Stimulated activated CD4-positive, alpha-beta T cell treated with anti-CD3 and anti-CD28 coated beads, Interleukin-15, amount 100 ng/mL, for 48 hours (primary cell): ENCODE results near the gene SHTN1.

ENCODE experiments used
- DNase-seq, 2 donors: peaks; one replicate each; pipeline ENCODE4 v3.0.0-alpha.2; 2020; ENCODE audit warnings: low read depth in 2 of 2

The SHTN1 gene

DNA sequence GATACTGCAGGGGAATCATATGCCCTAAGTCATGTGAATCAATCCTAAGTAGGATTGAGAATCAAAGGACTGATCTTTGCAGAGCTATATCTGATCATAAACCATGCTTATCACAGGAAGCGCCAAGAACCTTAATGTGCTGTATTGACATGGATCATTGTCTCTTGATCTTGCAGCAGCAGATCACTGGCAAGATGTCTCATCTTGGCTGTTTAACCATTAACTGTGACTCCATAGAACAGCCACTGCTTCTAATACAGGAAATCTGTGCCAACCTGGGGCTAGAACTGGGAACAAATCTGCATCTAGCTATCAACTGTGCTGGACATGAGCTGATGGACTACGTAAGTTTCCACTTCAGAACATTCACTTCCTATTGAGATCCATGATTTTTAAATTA, 134.0 kb downstream of the SHTN1 start:
- no peak for DNase-seq

DNA sequence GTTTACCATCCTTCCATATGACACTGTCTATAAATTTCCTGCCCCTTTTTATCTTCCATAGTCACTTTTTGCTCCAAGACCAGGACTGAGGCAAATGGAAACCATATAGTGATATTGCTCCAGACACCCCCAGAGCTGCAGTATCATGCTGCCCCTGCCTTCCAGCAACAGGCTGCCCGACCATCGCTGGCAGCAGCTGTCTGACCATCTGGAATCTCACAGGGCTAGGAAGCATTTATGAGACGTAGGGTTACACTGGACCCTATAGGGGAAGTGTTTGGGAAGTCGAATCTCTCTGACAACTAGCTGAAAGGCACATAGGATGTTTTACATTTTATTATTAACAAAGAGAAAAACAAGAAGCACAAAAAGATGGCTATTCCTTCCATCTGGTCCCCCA, 136.3 kb downstream of the SHTN1 start:
- no peak for DNase-seq

DNA sequence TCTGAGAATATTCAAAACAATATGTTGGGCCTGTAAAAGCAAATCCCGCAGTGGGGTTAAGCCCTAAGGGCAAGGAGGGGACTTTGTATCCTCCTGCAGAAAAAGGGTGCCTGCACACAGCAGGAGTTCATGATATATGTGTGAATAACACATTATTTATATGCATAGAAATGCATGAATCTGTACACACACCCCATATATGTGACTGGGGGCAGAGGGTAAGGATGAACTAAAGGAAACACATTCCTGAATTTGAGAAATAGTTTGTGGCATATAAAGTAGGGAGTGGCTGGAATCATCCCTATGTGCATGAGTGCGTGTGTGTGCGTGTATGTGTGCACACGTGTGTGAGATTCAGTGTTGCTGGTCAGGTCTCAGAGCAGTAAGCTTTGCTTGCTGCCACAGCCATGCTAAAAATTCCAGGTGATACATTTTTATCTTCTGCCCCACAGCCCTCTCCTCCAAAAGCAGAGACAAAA, 136.8 kb downstream of the SHTN1 start:
- no peak for DNase-seq

DNA sequence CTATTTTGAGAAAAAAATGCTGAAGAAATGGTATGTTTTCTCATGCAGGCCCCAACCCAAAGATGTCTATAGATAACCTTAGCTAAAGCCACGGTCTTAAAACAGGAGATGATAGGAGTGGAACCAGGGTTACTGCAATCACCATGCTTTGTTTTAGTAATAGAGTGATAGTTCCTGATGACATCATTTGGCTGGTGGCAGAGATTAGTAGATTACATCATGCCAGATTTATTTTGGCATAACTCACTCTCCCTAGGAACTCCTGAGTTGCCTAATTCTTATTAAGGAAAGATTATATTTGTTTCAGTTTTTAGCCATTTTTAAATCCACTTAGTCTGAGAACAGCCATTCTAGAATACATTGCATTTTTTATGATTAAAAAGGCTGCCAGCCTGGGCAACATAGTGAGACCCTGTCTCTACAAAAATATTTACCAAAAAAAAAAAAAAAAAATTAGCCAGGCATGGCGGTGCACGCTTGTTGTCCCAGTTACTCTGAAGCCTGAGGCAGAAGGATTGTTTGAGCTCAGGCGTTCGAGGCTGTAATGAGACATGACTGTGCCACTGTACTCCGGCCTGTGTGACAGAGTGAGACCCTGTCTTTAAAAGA, 137.9 kb downstream of the SHTN1 start:
- DNase-seq: no peak

DNA sequence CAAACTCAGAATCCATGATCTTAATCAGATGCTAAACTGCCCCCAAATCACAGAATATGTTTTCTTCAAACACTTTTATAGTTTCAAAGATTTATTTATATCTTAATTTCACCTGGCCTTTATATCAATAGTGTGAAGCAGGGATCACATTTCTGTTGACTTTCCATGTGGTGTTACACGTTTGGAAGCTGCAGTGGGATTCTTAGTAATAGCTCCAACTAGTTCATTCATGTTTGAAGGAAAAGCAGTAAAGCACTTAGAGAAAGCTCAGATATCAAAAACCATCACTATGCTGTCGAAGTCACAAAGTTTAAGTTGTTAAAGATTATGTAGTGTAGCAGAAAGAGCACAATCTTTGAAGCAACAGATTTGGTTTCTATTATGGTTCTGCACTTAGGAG, 138.9 kb downstream of the SHTN1 start:
- DNase-seq: no peak

DNA sequence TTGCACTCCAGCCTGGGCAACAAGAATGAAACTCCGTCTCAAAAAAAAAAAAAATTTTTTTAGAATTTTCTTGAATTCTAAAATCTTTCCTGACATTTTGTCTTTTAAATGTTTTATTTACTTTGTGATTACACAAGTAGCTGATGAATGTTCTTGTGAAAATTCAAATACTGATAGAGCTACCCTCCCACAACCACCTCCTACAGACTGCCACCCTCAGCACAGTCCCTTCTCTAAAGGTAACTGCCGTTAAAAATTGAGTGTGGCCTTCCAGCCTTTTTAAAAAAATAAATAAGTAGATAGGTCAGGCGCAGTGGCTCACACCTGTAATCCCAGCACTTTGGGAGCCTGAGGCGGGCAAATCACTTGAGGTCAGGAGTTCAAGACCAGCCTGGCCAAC, 140.6 kb downstream of the SHTN1 start:
- no peak for DNase-seq

DNA sequence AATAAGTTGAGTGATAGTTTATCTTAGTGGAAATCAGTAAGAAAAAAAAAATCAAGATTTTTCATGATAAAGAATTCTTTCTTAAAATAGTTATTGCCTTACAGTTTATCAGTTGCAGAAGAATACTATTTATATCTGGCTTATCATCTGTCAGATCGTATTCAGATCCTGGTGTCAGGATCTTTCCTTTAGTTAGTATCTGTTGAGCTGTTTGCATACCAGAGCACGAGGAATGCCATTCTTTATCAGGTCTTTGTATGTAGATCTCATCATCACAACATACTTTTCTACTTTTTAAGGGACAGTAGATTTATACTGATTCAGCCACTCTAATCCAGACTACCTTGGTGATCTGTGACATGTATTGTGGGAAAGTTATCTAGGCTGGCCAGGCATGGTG, 143.2 kb downstream of the SHTN1 start:
- DNase-seq: no peak

DNA sequence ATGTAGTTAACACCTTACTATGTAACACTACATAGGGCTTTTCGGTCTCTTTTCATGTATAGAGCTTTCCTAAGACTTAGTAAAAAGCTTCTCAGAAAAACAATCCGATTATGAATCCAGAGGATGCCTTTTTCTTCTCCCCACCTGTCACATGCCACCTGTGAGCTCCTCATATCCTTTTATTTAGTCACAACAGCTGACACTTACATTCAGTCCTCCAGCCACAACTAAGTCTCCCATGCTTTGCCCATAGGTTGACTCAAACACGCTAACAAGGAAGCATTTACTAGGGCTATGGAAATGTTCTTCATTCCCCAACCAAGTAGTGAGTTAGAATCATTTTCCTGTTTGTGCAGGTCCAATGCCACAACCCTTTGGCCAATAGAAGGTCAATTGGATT, 147.8 kb downstream of the SHTN1 start:
- no peak for DNase-seq

DNA sequence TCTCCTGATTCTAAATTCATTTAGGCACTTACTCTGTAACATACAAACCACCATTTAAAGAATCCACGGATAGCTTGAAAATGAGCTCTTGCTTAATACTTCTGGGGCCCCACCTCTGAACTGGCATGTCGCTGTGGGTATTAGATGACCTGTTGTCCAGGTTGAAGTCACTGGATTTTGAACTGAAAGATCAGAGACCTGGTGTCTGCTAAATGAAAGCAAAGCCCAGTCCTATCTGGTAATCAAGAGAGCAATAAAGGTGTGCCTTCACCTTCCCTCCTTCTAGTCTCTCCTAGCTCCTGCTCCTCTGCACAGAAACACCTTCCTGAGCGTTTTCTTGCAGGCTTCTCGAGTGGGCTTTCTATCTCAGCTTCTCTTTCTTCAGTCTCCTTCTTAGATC, 151.3 kb downstream of the SHTN1 start:
- no peak for DNase-seq

DNA sequence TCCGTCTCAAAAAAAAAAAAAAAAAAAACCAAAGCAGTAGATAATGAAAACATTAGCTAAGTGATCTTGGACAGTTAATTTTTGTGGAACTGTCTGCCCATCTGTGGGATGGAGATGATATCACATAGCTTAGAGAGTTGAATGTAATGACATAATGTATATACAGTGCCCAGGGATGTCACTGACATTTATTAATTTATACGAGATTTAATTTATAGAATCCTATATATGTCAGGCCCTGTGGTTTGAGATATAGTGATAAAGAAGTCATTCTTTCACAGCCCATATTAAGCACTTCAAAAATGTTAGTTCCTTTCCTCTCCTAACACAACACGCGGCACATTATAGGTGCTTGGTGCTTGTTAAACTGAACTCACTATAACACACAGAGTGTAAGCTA, 151.7 kb downstream of the SHTN1 start:
- DNase-seq: no peak

DNA sequence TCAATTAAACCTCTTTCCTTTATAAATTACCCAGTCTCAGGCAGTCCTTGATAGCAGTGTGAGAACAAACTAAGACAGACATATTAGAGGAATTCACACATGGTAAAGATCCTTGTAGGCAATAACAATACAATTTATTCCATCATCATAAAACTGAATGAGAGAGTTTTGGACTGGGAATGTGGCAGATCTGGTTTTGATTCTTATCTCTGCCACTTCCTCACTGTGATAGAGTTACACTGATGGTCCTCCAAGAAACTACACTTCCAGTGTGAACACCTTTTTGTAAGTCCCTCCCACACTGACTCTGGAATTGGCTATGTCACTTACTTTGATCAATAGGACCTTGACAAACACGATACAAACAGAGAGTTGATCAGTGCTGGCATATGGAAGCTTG, 152.7 kb downstream of the SHTN1 start:
- DNase-seq: no peak

DNA sequence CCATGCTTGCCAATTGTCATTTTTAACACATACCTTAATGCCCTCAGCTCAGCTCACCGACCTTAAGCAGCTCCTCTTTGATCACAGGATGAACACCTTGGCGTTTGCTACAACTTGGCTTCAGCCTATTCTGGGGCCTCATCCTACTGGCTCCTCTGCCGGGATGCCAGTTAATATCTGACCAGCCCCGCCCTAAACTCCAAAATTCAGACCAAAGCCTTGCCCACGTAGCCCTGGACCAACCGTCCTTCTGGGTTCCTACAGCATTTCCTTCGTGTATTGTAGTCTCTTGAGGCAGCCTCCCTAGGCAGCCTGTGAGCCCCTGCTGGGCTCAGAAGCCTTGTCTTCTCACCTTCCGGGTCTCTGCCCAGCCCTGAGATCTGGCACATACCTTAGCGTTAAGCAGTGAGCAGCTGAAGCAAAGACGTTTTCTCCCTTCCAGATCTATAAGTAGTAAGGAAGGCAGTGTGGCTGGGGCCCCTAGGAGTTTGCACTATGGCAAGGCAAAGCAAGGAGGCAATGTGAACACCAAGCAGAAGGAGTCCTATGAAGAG, 154.9 kb downstream of the SHTN1 start:
- no peak for DNase-seq

DNA sequence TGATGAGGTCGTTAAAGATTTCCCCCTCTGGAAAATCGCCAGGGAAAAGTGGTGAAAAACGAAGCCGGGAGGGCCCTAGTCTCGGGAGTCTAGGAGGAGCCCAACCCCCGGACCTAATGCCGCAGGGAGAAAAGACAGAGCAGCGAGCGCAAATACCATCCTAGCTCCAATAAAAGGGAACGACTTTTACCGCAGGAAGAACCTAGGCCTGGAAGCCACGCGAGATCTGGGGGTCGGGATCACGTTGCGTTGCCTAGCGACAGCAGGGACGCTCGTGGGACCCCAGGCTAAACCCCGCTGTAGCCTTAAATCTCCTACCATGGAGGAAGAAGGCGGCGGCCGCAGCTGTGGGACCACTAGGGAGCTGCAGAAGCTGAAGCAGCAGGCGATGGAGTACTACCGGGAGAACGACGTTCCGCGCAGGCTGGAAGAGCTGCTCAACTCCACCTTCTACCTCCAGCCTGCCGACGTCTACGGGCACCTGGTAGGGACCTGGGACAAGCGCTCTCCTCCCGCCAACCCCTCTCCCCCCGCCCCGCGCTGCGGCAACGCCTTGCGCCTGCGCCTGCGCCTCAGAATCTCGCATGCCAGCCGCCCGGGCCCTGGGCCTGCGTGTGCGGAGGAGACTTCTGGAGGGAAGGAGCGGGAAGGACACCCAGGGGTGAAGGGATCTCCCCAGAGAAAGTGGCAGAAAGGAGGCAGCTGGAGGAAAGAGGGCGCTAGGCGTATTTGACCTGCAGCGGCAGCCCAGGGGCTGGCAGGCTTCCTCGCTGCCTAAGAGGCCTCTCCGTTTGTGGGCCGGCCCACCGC, 155.5 kb downstream of the SHTN1 start, which contains the start of gene ENO4:
Gene ENO4, plus strand, starts transcription at position 252 of the 810 bp plus-strand sequence. Its CDS starts 68 bp downstream, at position 320.
- DNase-seq: peak; percentile 13 to 19

DNA sequence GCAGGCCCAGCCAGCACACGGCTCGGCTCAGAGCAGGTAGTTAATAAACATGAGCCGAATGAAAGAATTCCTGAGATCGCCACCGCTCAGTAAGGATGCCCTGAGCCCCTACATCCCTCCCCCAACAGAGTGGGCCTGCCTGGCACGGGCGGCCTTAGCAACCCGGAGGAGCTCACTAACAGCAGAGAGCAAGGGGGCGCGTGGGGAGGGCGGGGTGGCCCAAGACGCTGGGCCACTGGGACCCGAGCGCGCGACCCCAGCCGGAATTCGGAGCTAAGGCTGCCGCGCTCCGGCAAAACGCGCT, 156.1 kb downstream of the SHTN1 start:
- no peak for DNase-seq

DNA sequence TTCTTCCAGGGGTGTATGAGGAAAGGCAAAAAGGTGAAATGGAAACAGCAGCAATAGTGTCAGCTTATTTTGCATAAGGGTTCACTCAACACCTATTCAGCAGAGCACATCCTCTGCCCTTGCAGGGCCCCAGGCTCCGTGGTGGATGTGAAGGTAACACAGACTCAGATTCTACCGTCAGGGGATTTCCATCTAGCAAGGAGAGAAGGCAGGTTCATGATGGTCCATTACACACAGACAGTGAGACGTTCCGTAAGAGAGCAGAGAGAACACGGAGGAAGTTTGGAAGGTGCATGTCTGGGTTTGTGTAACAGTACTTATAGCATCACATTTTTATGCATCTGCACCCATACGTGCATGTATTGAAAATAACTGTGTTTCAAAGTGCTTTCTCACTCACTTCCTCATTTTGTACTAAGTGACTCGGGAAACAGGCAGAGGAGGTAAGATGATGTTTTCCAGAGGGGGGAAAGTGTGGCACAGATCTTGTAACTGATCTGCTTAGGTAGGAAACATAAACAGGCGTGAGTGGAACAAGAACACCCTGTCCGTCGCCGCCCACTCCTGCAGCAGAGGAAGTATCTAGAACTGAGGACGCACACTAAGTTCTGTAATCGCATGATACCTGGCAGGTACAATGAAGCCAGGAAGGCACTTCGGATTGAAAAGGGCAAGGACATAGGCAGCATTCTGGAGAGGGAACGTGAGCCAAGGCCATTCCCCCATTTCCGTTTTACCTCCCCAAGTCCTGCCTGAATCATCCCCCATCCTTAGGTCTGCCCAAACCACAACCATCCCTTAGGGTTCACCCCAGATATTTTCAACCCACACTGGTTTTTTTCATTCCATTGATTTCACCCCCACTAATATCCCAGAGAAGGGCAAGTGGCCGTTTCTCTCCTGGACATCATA, 156.7 kb downstream of the SHTN1 start:
- peak; percentile 6 to 9 for DNase-seq

DNA sequence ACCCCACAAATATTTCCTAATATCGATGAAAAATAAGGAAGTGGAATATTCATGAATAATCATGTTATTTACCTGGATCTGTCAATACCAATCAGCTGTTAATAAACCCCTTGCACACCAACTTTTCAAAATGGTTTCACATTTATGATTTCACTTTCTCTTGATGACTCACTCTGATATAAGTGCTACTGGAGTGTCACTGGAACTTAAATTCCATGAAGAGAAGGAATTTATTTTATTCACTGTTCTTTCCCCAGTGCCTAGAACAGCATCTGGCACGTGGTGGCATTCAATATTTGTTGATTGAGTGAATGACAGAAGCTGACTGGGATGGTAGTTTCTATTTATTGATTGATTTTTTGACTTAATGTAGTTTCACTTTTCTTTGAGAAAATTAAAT, 159.2 kb downstream of the SHTN1 start:
- no peak for DNase-seq

DNA sequence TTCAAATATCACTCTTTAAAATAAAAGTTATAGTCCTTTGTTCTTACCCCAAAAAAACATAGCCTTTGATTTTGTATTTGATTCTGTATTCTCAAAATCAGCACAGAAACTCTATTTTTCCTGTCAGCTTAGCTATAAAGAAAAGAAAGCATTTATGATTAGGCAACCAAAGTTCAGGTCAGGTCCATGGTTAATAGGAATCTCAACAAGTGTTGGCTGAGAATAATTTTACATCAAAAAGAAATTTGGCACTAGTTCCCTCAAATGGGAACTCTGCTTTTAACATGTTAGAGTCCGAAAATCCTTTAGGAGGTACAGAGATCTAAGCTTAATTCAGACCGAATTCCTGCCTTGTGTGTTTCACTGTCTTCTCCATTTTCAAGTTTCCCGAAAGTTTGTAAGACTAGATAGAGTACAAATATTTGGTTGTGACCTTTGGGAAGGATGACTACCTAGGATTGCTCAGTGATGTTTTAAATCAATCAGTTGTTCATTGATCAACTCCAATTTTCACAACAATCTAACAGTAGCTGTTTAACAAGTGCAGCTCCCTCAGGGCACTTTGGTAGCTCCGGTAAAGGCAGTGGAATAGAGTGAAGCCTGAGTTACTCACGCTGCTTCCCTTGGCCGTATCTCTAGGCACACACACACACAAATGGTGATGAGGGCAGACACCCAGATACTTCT, 164.5 kb downstream of the SHTN1 start:
- no peak for DNase-seq

DNA sequence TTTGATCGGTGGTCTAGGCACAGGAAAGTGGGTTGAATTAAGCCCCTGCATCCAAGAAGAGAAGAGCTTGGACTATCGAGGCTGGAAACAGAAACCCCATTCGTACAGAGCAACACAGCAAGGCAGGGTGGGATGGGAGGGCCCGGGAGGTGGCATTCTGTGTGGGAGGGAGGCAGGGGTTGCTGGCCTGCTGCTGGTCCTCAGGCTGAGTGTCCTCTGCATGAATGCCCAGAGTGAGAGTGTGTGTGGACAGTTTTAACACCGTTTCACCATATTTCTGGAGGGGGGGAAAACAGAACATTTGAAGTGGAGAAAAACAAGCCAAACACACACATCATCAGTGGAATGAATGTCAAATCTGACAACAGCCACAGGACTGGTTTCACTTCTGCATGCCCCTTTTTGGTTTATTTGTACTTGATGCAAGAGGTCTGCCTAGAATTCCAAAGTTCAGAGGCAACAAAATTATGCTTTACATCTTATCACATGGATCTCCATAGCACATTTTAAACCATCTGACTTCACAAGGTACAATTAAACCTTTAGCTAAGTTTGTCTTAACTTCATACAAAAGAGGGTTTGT, 166.8 kb downstream of the SHTN1 start:
- no peak for DNase-seq

DNA sequence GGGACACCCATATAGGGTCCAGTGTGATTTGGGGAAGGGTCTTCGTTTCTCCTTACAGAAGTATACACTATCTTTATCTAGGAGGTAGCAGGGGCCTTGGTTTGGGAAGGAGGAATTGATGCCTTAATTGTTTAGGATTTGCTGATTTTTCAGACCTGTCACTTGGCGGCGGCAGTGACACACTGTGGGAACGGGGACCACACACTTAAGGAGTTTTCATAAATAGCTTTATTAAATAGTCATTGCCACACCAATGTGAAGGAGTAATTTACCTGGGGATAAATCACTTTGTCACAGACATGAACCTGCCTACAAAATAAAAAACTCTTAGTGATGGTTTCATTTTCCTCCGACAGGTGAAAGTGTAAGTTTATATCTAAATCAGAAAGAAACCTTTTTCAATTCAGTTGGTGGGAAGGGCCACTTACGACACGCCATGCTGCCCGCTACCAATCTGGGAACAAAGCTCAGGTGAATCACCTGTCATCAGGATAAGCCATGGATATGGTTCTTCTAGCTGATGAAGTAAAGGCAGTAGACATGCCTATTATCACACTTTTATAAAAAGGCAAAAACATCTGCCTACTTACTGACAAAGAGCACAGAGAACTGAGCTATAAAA, 168.0 kb downstream of the SHTN1 start:
- DNase-seq: no peak

DNA sequence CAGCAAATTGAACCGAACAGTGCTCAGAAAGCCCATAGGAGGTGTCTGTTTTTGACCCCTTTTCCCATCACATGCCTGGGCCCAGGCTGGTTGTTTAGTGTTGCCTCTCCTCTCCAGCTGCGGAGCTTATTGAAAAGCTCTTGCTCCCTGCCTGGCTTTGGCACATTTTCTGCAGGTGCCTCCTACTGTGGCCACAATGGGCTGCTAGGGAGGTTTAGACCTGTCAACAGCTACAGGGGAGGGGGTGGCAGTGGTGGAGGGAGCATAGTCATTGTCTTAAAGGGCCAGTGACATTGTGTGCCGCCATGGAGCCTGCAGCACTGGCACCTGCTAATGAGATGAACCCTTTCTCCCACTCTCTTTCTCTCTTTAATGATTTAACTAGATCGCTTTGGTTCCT, 168.9 kb downstream of the SHTN1 start:
- no peak for DNase-seq

DNA sequence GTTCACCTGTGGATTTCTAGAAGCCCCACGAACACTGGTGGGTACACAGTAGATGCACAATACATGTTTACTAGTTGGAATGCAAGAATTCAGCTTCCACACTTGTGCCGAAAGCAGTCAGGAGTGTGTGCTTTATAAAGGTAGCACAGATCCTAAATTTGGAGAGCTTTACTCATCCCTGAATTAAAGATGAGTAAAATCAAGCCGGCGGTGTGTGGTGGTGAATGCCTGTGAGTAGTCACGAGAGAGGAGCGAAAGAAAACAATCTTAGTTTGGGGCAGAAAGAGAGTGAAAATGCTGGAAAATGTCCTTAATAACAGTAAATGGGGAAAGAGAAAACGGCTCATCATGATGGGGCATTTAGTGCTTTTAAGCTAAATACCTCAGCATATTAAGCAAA, 169.3 kb downstream of the SHTN1 start:
- DNase-seq: no peak
